Progenitor cell of endocrine pancreas (in vitro differentiated cells): ENCODE data around the gene FCAMR. TPM values are rescaled to one million over a fixed set of nuclear protein-coding genes. Genes with fewer than 3 reads are reported as not detected.

Source experiments
- DNase-seq: peaks from one replicate; pipeline ENCODE4 v3.0.0; 2021; ENCODE audit warnings: low spot score; ENCODE audit not compliant: unreplicated experiment
- H3K27ac Mint-ChIP-seq: 2 replicates; pipeline ENCODE4 v1.8.0; 2021; ENCODE audit warnings: mild to moderate bottlenecking, moderate library complexity, mixed read lengths
- H3K27me3 Mint-ChIP-seq: 2 replicates; pipeline ENCODE4 v1.8.0; 2021; ENCODE audit warnings: mixed read lengths
- H3K36me3 Mint-ChIP-seq: 2 replicates; pipeline ENCODE4 v1.8.0; 2022; ENCODE audit warnings: mixed read lengths; ENCODE audit not compliant: insufficient read depth
- H3K4me1 Mint-ChIP-seq: 2 replicates; pipeline ENCODE4 v1.8.0; 2021; ENCODE audit warnings: low read depth, mixed read lengths
- H3K4me3 Mint-ChIP-seq: 2 replicates; pipeline ENCODE4 v1.8.0; 2021; ENCODE audit warnings: low read depth, mild to moderate bottlenecking, moderate library complexity, mixed read lengths
- H3K9me3 Mint-ChIP-seq: 2 replicates; pipeline ENCODE4 v1.8.0; 2021; ENCODE audit warnings: low read depth, mixed read lengths
- long read RNA-seq: library from polyadenylated mRNA; unstranded; transcript quantifications from one replicate; pipeline ENCODE4 v2.0.0, GENCODE V29; 2020
- total RNA-seq: library from RNA; stranded (reverse); gene quantifications from 2 replicates; pipeline ENCODE4 v1.2.1, GENCODE V29; 2021
- TF ChIP-seq, protein P1 (sequence below): fragments of 200-600 bp; sonication (generic); IDR thresholded peaks from one replicate; pipeline ENCODE4 v1.5.0; 2021; ENCODE audit warnings: antibody characterized with exemption, mild to moderate bottlenecking; ENCODE audit not compliant: unreplicated experiment

The FCAMR gene, protein sequence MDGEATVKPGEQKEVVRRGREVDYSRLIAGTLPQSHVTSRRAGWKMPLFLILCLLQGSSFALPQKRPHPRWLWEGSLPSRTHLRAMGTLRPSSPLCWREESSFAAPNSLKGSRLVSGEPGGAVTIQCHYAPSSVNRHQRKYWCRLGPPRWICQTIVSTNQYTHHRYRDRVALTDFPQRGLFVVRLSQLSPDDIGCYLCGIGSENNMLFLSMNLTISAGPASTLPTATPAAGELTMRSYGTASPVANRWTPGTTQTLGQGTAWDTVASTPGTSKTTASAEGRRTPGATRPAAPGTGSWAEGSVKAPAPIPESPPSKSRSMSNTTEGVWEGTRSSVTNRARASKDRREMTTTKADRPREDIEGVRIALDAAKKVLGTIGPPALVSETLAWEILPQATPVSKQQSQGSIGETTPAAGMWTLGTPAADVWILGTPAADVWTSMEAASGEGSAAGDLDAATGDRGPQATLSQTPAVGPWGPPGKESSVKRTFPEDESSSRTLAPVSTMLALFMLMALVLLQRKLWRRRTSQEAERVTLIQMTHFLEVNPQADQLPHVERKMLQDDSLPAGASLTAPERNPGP
- total RNA-seq, result not detected in 2 replicates
- long read RNA-seq, result 0 reads

DNA sequence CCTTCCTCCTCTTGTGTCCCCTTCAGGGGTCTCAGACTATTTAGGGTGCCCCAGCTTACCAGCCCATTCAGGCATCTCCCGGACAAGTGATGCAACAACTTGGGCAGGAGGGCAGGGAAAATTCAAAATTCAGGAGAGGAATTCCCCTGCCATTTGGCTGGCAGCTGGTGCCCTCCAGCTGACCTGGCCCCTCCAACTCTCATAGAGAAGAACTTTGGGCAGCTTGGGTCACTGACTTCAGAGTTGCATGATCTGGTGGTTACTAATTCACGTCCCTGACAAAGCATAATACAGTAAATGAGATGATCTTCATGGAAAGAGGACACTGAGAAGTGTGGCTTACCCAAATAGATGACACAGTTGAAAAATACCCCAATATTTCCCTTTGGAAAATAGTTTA, at the start of gene FCAMR:
FCAMR (minus strand) TSS at position 15 of the 400 bp plus-strand sequence. CDS start 335 bp downstream, outside the sequence.
- Mint-ChIP-seq H3K4me3 (no peak within 1 kb of the TSS), H3K9me3 (no peaks in the 10 kb centered on the region), H3K27ac (no peak within 1 kb of the TSS), H3K36me3 (no peaks in the 10 kb centered on the region), H3K27me3 (peaks cover 19% of the 10 kb centered on the region), H3K4me1 (peaks cover 12% of the 10 kb centered on the region)
- TF ChIP-seq, protein P1, sequence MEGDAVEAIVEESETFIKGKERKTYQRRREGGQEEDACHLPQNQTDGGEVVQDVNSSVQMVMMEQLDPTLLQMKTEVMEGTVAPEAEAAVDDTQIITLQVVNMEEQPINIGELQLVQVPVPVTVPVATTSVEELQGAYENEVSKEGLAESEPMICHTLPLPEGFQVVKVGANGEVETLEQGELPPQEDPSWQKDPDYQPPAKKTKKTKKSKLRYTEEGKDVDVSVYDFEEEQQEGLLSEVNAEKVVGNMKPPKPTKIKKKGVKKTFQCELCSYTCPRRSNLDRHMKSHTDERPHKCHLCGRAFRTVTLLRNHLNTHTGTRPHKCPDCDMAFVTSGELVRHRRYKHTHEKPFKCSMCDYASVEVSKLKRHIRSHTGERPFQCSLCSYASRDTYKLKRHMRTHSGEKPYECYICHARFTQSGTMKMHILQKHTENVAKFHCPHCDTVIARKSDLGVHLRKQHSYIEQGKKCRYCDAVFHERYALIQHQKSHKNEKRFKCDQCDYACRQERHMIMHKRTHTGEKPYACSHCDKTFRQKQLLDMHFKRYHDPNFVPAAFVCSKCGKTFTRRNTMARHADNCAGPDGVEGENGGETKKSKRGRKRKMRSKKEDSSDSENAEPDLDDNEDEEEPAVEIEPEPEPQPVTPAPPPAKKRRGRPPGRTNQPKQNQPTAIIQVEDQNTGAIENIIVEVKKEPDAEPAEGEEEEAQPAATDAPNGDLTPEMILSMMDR, result no peak
- no peak for DNase-seq

DNA sequence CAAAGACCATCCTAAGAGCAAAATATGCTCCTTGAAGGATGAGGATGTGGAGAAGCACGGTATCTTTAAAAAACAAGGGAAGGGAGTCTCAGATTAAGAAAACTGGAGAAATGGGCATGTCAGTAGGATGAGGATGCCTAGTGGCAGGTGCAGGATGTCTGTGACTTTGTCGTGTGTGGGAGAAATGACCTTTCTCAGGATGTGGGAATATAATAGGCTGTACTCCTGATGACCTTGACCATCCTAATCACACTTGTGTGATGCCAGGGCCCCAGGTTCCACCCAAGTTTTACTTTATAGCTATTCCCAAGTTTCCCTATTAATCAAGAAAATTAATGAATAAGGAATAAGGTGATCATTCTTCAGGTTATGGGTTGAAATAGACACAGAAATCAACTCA, 49.4 kb upstream of the FCAMR start:
- TF ChIP-seq, protein P1, result no peak
- DNase-seq, result no peak
- Mint-ChIP-seq H3K27ac (no peak overlapping the region), H3K4me3 (no peak overlapping the region), H3K36me3 (peaks cover 19% of the 10 kb centered on the region), H3K4me1 (peaks cover 18% of the 10 kb centered on the region), H3K27me3 (peaks cover 15% of the 10 kb centered on the region), H3K9me3 (no peaks in the 10 kb centered on the region)

DNA sequence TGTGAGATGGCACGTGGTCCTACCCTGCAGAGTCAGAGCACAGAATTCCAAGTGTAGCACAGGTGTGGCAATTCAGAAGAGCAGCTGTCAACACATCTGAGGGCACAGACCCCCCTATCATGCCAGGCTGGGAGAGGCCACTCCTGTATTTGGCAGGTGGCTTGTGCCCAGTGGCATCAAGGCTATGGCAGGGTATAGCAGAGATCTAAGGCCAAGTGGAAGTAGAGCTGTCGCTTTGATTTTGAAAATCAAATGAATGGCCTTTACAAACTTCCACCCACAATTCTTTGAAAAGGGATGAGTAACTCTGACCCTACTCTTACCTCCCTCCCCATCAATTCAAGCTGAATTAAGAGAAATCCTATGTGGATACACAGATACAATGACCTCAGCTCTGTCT, 48.9 kb upstream of the FCAMR start:
- H3K36me3 Mint-ChIP-seq, result peaks cover 15% of the 10 kb centered on the region

DNA sequence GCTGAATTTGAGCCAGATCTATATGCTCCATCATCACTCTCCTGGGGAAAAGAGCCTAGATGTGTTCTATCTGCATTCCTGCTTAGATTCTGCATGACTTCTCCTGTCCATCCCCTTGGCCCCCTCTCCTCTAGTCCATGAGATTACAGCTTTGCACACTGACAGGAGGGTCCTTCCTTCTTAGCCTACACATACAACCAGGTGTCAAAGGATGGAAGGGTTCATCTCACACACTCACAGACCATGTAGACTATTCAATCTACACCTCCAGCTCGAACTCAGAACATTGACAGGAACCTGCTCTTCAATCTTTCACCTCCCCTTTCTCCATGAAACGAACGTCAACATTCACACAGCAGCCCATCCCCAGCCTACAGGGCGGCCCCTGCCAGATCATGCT, 48.4 kb upstream of the FCAMR start:
- Mint-ChIP-seq H3K4me1 (peaks cover 10% of the 10 kb centered on the region), H3K36me3 (peaks cover 15% of the 10 kb centered on the region), H3K27ac (no peak overlapping the region), H3K27me3 (peaks cover 21% of the 10 kb centered on the region), H3K4me3 (no peak overlapping the region), H3K9me3 (no peaks in the 10 kb centered on the region)
- no peak for DNase-seq
- TF ChIP-seq, protein P1, result no peak

More for the DNA sequence above, 48.9 kb upstream of the FCAMR start:
- no peak for DNase-seq
- H3K9me3 Mint-ChIP-seq, result no peaks in the 10 kb centered on the region
- H3K27ac Mint-ChIP-seq, result no peak overlapping the region
- peaks cover 19% of the 10 kb centered on the region for H3K27me3 Mint-ChIP-seq
- TF ChIP-seq, protein P1, result no peak
- peaks cover 13% of the 10 kb centered on the region for H3K4me1 Mint-ChIP-seq
- H3K4me3 Mint-ChIP-seq, result no peak overlapping the region

DNA sequence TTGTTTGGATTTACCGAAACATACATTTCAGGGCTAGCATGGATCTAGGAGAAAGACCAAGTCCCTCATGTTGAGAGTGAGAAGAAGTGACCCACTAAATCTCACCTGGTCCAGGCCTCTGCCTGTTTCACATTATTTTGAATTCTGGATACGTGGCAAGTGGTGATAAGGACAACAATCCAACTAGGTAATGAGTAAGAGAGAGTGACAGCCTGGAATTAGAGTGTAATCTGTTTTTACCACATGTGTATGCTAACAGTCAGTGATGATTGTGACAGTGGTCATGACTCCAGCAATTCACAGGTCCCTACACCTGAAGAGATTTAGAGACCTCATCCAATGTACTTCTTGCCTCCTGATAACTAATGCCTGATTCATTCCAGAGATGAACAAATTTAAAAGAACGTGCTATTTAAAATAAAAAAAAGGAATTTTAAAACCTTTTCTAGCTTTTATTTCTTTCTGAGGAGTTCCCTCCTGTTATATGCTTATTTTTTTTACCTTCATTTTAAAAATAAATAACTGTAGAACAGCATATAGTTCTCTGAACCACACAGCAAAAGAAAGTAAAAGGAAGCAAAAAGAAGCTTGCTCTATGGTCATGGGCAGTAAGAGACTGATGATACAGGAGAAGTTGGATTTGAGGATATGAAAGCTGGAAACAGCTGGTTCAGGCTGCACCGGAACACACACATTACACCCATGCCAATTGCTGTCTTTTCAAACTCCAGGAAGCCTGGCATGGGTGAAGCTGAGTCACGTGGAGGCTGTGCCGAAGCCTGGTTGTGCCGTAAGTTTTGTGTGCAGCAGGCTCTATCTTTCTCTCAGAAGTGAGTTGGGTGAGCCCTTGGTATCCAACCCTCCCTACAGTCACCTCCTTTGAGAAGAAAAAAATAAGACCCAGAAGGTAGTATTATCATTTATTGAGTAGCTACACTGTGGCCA, 47.6 kb upstream of the FCAMR start:
- Mint-ChIP-seq H3K4me1 (peaks cover 10% of the 10 kb centered on the region), H3K27ac (no peak overlapping the region), H3K27me3 (peaks cover 27% of the 10 kb centered on the region), H3K9me3 (no peaks in the 10 kb centered on the region), H3K4me3 (no peak overlapping the region), H3K36me3 (peaks cover 11% of the 10 kb centered on the region)
- DNase-seq, result no peak
- TF ChIP-seq, protein P1, result no peak
